ENCODE results near the gene TUBA8. TPM values are rescaled to one million over a fixed set of nuclear protein-coding genes. Genes with fewer than 3 reads are reported as not detected.
A peak's percentile ranks its signal among the peaks of the same experiment; 100 is the strongest.
"Not testable (repeated sequence)": the region's sequence is repeated elsewhere in the genome, so short reads cannot be mapped to it uniquely, and the experiment has no call there.

TUBA8 gene
- polyA plus RNA-seq, 10 donors, result 5.4 to 23.4 (median 17.1) TPM

DNA sequence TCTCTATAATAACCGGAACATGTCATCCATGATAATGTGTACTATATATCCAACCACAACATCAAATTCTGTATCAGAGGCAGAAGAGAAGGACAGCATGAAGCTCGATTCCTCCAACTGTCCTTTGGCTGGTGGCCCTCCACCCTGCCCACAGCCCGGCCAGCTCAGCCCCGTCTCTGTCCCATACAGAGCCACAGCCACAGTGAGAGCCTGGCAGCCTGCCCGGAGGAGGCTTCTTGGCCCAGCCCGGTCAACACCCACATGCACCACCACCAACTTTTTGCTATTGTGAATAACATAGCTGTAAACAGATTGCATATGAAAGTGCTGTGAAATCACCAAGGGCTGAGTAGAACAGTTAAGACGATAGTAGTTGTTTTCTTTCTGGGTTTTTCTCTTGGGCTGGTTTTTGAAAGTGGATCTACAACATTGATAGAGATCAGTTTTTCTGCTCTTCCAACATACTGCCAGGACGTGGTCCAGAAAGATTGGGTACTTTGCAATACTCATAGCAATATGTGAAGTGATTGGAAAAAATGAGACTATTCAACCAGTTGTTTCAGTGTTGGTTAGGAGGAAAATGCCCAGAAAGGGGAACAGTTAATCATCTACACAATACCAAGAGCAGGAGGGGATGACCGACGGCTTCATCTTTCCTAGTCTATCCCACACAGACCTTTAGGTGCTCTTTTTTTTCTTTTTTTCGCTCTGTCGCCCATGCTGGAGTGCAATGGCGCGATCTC lies 6.9 kb upstream of the TUBA8 start:
- DNase-seq, result no peak

DNA sequence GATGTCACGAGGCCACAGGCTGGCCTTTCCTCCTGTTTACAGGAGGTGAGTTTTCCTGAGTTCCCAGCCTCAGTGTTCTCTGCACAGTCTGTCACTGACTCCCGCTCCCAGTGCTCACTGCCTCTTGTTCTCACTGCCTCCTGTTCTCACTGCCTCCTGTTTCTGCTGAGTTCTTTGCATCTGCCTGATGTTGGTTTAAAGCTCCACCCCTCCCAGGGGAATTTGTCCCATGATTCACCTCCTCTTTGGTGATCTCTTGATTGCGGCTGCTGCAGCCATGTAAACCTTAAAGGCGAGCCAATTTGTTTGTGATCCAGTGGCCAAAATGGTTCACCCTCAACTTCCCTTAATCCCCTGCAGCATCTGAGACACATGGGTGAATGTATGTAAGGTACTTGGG lies 6.0 kb upstream of the TUBA8 start:
- no peak for DNase-seq

DNA sequence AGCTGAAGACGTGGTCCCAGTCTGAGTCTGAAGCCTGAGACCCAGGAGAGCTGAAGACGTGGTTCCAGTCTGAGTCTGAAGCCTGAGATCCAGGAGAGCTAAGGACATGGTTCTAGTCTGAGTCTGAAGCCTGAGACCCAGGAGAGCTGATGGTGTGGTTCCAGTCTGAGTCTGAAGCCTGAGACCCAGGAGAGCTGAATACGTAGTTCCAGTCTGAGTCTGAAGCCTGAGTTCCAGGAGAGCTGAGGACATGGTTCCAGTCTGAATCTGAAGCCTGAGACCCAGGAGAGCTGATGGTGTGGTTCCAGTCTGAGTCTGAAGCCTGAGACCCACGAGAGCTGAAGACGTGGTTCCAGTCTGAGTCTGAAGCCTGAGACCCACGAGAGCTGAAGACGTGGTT lies 4.6 kb upstream of the TUBA8 start:
- DNase-seq, result not testable (repeated sequence)

DNA sequence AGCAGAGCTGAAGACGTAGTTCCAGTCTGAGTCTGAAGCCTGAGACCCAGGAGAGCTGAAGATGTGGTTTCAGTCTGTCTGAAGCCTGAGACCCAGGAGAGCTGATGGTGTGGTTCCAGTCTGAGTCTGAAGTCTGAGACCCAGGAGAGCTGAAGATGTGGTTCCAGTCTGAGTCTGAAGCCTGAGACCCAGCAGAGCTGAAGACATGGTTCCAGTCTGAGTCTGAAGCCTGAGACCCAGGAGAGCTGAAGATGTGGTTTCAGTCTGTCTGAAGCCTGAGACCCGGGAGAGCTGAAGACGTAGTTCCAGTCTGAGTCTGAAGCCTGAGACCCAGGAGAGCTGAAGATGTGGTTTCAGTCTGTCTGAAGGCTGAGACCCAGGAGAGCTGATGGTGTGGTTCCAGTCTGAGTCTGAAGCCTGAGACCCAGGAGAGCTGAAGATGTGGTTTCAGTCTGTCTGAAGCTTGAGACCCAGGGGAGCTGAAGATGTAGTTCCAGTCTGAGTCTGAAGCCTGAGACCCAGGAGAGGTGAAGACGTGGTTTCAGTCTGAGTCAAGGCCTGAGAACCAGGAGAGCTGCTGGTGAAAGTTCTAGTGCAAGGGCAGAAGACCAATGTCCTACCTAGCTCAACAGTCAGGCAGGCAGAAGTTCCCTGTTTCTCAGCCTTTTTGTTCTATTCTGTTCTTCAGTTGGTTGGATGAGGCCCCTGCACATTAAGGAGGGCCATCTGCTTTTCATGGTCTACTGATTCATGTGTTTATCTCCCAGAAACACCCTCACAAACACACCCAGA lies 3.9 kb upstream of the TUBA8 start:
- DNase-seq, result not testable (repeated sequence)

DNA sequence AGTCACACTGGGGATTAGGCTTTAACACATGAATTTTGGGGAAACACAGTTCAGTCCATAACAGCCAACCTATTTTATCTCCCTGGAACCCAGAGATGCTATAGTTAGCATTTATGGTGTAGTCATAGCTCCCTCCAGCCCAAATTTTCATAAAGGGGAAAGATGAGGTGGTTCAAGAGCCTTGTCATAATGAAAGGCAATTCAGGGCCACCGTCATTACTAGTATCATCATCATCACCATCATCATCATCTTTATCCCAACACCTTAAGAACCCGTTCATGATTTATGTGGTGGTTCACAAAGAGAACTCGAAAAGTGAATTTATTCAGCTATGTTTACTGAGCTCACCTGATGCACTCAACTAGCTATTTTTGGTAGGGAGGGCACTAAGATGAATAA lies 2.4 kb upstream of the TUBA8 start:
- DNase-seq, result no peak

DNA sequence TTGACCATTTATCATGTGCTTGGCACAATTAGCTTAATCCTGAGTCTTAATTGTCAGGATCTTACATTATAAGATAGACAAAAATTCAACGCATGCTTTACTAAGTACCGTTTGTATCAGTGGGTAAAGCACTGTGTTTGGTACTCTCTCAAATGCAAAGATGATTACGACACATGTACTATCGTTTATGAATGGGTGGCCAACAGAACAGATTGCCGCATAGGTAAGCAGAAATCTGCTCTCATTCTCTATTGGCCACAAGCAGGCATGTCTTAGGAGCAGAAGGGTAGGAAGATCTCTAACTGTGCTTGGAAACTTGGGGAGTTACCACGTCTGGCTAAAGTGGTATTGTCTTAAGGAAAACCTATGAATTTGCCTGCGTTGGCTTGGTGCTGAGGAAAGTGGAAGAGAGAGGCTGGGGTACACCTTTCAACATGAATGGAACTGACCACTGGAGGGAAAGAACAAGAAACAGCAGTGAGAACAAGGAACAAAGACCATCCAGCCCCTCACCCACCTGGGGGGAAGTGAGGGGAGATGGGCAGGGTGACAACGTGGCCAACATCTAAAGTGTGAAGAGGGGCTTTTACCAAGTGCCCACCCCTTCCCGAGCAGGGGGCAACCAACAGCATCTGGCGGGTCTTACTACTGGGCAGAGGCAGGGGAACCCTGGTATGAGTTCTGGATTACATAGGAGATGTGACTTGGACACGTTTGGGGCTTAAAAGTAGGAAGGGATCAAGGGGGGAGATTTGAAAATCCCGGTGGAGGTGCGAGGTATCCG lies 1.0 kb upstream of the TUBA8 start:
- DNase-seq, result no peak

DNA sequence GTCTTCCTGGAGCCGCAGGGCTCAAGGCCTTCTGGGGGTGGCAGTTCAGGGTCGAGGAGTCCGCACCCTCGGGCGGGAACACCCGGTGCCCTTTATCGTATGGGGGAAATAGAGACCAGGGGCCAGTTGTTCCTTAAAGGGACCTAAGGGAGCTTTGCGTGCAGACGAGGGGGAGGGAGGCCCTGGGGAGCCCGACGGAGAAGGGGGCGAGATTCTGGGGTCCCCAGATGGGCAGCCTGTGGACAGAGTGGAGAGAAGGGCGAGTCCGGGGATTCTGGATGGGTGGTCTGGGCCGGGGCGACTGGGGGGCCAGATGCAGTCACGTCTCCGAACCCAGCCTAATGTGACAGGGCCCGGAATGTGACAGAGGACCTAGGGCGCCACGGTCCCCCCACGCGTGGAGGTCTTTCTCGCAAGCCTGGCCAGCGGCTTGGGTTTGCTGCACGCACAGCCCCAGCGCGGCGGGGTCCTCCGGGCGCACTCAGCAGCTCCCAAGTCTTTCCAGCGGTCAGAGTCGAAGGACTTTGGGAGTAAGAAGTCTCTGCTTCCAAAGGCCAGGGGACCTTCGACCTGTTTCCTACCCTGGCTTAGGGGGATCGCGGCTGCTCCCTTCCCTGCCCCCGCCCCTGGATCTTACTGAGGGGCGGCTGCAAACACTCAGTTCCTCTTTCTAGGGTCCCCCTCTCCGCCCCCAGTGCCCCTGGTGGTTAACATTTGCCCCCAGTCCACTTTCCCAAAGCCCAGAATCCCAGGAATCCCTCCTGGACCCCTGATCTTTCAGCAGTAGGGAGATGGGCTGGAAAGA lies 547 bp downstream of the TUBA8 start:
- DNase-seq, result no peak

DNA sequence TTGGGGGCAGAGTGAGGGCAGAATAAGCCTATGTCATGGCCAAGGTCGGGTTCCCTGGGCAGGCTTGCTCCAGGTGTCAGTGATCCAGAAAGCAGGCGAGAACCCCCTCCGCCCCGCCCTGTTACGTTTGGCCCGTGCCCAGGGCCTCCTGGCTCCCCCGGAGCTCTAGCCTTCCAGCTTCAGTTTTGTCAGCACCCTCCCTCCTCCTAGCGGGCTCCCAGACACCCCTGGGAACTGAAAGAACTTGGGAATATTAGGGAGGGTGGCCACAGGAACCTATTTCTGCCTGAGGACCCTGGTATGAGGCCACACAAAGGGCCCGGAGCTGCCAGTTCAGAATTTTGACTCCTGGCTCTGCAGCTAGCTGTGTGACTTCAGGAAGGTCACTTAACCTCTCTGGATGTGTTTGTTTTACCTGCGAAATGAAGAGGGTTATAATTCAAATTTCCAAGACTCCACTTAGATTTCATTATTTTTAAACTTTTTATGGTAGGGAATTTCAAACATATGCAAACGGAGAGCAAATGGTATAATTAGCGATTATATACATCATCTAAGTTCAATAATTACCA lies 1.2 kb downstream of the TUBA8 start:
- DNase-seq, result no peak

DNA sequence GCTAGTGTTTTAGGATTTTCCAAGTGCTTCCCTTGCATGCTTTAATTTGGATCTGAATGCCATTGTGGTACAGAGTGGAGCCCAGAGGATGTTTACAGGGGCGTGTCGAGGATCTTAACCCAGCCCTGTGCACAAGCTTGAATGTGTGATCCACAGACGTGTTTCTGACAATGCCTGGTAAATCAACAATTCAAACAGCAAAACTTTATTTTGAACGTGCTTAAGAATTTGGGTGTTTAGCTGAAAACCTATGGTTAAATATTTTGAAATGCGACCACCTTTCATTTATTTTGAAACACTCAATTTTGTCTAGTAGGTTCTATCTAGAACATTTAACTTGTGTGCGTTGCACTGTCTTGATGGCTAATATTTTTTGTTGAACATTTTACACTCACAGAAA lies 1.8 kb downstream of the TUBA8 start:
- DNase-seq, result no peak

DNA sequence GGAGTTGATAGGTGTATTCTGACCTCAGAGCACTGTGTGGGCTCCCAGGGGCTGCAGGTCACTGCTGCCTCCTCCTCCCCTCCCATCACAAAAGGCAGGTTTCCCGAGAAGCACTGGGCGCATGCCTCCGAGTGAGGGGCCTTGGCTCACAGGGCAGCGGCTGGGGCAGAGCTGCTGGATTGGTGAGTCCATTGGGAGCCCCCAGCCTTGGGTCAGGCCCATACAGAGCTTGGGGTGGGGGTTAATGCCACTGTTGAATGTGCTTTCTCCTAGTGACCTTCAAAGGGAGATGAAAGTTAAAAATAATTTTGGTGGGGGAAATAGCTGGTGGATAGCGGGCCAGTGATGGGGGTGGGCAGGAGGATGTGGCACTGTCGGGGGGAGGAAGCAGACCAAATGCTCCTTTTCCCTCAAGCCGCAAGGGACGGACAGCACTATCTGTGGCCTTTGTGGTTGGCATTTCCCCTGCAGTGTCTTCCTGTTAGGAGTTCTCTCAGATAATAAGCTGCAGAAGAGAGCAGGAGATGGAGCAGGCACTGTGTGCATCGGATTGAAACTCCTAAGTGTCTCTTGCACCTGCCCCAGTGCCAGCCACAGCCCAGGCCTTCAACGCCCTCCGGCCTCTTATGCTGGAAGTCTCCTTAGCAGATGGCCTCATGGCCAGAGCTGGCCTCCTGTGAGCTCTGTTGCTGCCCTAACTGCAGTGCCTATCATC lies 3.2 kb downstream of the TUBA8 start:
- DNase-seq, result no peak

DNA sequence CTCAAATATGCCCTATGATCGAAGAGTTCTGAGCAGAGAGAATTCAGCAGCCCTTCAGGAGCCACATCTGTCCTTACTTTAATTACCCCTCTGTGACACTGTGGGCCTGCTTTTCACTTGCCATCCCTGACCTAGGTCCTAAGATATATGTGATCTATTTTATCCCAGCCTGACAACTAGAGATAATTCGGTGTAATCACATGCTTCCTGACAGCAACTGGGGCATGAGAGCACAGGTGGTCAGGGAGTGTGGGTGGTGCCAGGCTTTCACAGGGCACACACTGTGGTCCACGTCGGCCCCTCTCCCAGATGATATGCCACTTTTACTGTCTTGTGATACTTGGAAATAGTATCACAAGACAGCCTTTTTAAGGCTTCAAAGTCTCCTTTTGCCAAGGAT lies 3.9 kb downstream of the TUBA8 start:
- peak in 1 of 3 donors; percentile 24 for DNase-seq

DNA sequence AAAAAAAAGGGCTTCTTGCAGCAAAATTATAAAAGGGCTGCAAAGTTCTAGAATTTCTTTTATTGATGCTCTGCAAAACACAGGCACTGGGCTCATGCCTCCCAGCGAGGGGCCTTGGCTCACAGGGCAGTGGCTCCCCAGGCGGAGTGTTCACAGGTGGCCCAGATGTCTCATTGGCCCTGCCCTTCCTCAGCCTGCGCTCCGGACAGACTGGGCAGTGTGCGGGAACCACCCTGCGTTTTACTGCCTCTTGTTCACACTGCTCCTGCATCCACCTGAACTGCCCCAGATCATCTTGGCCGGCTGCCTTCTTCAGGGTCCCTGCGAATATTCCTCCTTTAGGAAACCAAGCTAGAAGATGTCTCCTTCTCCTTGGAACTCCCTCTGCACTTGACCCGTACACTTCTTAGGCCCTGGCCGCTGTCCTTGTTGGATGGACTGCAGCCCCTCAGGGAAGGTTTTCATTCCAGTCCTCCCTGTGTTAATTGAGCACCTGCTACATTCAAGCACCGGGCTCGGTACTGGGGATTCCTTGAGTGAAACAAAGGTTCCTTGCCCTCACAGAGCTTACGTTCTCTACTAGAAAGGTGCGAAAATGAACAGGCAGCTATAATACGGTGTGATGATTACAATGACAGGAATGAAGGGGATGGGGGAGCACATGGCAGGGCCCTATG lies 4.5 kb downstream of the TUBA8 start:
- no peak for DNase-seq

DNA sequence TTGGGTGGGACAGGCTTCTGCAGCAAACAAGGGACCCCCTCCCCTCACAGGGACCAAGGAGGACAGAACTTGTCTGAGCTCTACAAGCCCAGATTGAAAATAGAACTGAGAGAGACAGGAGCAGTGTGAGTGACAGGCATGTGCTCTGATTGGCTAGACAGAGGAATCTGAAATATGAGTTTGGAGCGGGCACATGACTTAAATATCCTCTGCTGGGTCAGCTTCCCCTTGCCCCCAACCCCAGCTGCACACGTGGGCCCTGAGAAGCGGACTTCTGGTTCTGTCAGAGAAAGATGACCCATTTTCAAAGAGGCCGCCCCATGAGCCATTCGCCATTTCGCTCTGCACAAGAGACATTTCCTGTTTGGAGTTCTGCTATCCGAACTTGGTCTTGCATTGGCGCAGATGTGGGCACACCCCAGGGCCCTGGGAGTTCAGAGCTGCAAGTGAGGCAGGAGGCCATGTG lies 5.3 kb downstream of the TUBA8 start:
- peak in 1 of 3 donors; percentile 41 for DNase-seq

DNA sequence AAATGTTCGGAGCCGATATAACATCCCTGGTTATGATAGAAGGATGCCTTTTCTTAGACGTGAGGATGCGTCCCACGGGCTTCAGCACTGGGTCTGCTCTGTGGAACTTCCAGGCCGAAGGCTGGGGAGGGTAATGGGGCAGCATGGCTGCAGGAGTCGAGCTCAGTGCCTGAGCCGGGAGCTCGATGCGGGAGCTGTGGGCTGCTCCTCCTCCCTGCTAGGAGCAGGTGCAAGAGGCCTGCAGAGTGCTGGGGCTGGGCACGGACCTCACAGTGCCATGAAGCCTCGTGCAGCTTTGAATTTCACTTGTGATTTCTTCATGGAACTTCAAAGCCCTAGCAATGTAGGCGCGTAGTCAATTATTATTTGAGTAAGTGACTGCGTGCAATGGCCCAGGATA lies 6.0 kb downstream of the TUBA8 start:
- DNase-seq, result peak in 1 of 3 donors; percentile 23

DNA sequence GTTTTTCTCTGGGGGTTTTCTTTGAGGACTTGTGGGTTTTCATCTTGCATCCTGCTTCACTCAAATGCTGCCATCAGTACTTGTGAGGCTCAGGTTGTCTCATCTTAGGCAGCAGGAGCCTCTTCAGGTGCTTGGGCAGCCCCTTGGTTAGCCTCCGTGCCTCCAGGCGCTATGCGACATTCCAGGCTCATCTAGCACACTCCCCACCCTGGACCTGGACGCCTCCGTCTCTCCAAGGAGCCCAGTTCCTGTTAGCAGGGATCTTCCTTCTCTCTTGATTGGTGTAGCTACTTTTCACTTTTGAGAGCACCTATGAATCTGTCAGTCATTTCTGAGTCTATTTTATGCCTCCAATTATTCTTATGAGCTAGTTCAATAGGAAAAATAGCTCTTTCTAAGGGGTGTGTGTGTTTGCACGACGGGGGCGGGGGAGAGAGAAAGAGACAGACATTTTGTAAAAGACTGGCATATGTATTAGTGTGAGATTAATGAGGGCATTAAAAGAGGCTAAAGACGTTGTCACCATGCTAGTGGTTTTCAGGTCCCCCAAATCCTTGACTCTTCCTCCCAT lies 7.8 kb downstream of the TUBA8 start:
- DNase-seq, result no peak

DNA sequence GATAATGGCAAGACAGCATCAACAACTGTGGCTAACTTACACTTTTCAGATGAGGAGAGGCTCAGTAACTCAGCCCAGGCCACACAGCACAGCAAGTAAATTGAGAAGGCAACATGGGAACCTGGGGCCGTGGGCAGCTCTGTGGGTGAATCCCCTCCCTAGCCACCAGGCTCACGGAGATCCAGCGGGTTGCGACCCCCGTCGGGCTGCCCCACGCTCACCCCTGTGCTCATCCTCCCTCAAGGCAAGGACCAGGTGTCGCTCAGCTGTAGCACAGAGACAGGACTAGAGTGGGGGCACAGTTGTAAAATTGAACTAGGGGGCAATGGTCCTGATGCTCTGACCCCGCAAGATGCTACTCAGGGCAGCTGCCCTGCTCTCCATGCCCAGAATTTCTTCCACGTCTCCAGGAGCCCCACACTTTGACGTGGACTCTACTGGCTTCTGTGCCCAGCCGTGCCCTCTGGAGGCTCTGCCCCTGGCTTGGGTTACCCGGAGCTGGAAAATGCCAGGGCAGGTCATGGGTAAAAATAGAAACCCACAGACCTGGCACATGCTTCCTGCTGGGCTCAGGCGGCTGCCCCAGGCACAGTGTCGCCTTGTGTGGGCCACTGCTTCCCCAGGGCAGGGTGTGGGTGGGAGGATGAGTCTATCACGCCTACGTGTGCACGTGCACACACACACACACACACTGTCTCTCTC lies 9.0 kb downstream of the TUBA8 start:
- DNase-seq, result peak in 1 of 3 donors; percentile 42

DNA sequence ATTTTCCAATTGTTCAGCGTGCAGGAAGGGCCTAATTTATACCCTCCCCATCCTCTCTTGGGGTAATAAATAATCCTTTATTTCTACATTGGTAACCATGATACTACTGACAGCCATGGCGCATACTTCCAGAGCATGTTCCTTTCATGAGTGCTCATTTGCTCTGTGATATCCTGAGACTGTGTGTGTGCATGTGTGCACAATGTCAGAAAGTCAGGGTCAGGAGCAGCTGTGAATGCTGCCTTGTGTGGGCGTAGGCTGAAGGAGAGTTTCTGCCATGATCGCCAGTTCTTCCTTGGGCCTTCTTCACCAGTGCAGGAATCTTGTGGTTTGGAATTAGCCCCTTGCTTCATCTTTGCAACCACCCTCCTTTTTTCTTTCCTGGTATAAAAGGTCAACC lies 10.2 kb downstream of the TUBA8 start:
- no peak for DNase-seq

DNA sequence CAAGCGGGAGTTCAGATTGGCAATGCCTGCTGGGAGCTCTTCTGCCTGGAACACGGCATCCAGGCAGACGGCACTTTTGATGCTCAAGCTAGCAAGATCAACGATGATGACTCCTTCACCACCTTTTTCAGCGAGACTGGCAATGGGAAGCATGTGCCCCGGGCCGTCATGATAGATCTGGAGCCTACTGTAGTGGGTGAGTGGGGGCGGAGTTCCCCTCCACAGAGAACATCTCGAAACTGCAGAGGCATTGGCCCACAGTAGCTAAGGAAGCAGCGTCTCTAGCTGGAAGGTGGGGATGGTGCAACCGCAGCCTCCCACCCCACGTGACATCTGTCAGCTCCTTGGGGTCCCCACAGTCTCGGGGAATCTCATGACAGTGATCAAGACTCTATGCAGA lies 10.9 kb downstream of the TUBA8 start:
- DNase-seq, result no peak

Data from muscle of back (tissue), 11 donors.